GM12873 (cell line): ENCODE results near the gene RIN1.

Source experiments
- CTCF ChIP-seq: IDR thresholded peaks from 2 replicates; pipeline ENCODE4 v1.5.1; 2012; ENCODE audit warnings: low read depth, mild to moderate bottlenecking, moderate library complexity, low read length, control low read depth; ENCODE audit not compliant: insufficient read depth; ENCODE audit errors: missing control alignments

RIN1 gene

GRCh38 chr11:66328031-66328301, 8.3 kb downstream of the RIN1 start:
- TF ChIP-seq CTCF = no peak

GRCh38 chr11:66327171-66328030, 8.8 kb downstream of the RIN1 start:
- TF ChIP-seq CTCF = no peak

GRCh38 chr11:66326261-66327111, 9.7 kb downstream of the RIN1 start:
- TF ChIP-seq CTCF = no peak

- TF ChIP-seq CTCF = no peak
Observed at GRCh38 chr11:66325263-66325671, 11.0 kb downstream of the RIN1 start.

- no peak for TF ChIP-seq CTCF
Observed at GRCh38 chr11:66324664-66325063, 11.6 kb downstream of the RIN1 start.

- no peak for TF ChIP-seq CTCF
Observed at GRCh38 chr11:66323684-66324083, 12.6 kb downstream of the RIN1 start.

GRCh38 chr11:66322732-66323427, 13.4 kb downstream of the RIN1 start:
- TF ChIP-seq CTCF = no peak
